Inflammatory macrophage treated with lipopolysaccharide for 1 hour (primary cell): ENCODE data around the gene SCUBE1.

ENCODE experiments used
- DNase-seq, 2 donors: peaks; one replicate each; pipeline ENCODE4 v3.0.0-alpha.2; 2020 to 2022

SCUBE1 gene

GRCh38 chr22:43253839-43254238 is 89.3 kb downstream of the SCUBE1 start:
- DNase-seq = no peak

- no peak for DNase-seq
These were observed 90.9 kb downstream of the SCUBE1 start for GRCh38 chr22:43252319-43252718.

- no peak for DNase-seq
These were observed 93.2 kb downstream of the SCUBE1 start for GRCh38 chr22:43249789-43250471.

- DNase-seq = no peak
These were observed 95.5 kb downstream of the SCUBE1 start for GRCh38 chr22:43247546-43248260.

GRCh38 chr22:43246188-43246587 is 97.0 kb downstream of the SCUBE1 start:
- no peak for DNase-seq

GRCh38 chr22:43245717-43246116 is 97.5 kb downstream of the SCUBE1 start:
- no peak for DNase-seq

GRCh38 chr22:43244803-43245527 is 98.2 kb downstream of the SCUBE1 start:
- DNase-seq = no peak

GRCh38 chr22:43244402-43244801 is 98.8 kb downstream of the SCUBE1 start:
- DNase-seq = no peak

GRCh38 chr22:43243324-43243723 is 99.8 kb downstream of the SCUBE1 start:
- no peak for DNase-seq

- DNase-seq = no peak
These were observed 100.5 kb downstream of the SCUBE1 start for GRCh38 chr22:43242627-43243026.

- DNase-seq = no peak
These were observed 101.3 kb downstream of the SCUBE1 start for GRCh38 chr22:43241699-43242386.

GRCh38 chr22:43241138-43241597 is 102.0 kb downstream of the SCUBE1 start:
- DNase-seq = no peak

- DNase-seq = no peak
These were observed 102.6 kb downstream of the SCUBE1 start for GRCh38 chr22:43240614-43241013.

- DNase-seq = no peak
These were observed 103.2 kb downstream of the SCUBE1 start for GRCh38 chr22:43239956-43240355.

- DNase-seq = no peak
These were observed 103.9 kb downstream of the SCUBE1 start for GRCh38 chr22:43239193-43239780.

GRCh38 chr22:43238526-43239006 is 104.6 kb downstream of the SCUBE1 start:
- no peak for DNase-seq

- DNase-seq = no peak
These were observed 105.9 kb downstream of the SCUBE1 start for GRCh38 chr22:43237280-43237679.

- no peak for DNase-seq
These were observed 106.6 kb downstream of the SCUBE1 start for GRCh38 chr22:43236411-43237166.

GRCh38 chr22:43235445-43236409 is 107.4 kb downstream of the SCUBE1 start:
- DNase-seq = no peak

- no peak for DNase-seq
These were observed 108.7 kb downstream of the SCUBE1 start for GRCh38 chr22:43234264-43234988.
